Measurements from ENCODE around the gene ZSCAN31. TPM values are rescaled to one million over a fixed set of nuclear protein-coding genes. Genes with fewer than 3 reads are reported as not detected.

The ZSCAN31 gene
- total RNA-seq, 4 donors from 2014 or later: 17.2 to 70.1 (median 57.5) TPM

- H3K4me3 ChIP-seq (replicated peaks in 1 of 3): peak overlapping the region in 2 of 3 donors; percentile 14 to 54
- TF ChIP-seq POLR2A (IDR thresholded peaks at IDR 0.05): no peak
- TF ChIP-seq, protein P1, sequence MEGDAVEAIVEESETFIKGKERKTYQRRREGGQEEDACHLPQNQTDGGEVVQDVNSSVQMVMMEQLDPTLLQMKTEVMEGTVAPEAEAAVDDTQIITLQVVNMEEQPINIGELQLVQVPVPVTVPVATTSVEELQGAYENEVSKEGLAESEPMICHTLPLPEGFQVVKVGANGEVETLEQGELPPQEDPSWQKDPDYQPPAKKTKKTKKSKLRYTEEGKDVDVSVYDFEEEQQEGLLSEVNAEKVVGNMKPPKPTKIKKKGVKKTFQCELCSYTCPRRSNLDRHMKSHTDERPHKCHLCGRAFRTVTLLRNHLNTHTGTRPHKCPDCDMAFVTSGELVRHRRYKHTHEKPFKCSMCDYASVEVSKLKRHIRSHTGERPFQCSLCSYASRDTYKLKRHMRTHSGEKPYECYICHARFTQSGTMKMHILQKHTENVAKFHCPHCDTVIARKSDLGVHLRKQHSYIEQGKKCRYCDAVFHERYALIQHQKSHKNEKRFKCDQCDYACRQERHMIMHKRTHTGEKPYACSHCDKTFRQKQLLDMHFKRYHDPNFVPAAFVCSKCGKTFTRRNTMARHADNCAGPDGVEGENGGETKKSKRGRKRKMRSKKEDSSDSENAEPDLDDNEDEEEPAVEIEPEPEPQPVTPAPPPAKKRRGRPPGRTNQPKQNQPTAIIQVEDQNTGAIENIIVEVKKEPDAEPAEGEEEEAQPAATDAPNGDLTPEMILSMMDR (IDR thresholded peaks at IDR 0.05): no peak
- peak in 1 of 2 donors; percentile 11 for DNase-seq
- peaks cover 9 to 12% of the 10 kb centered on the region in 2 donors for H3K4me1 ChIP-seq
- no peaks in the 10 kb centered on the region for H3K27me3 ChIP-seq
- peak overlapping the region; percentile 93 to 96 (median 94) for H3K27ac ChIP-seq
- H3K36me3 ChIP-seq: no peaks in the 10 kb centered on the region
- intact Hi-C loops (cut with DNase I): no loop called here
- H3K9me3 ChIP-seq: no peaks in the 10 kb centered on the region
- WGBS, 2 donors: 38 to 54% methylated on average over 8 to 12 of the region's 12 CpGs
Measured at GRCh38 chr6:28335040-28335563, 846 bp downstream of the ZSCAN31 start.

DNA sequence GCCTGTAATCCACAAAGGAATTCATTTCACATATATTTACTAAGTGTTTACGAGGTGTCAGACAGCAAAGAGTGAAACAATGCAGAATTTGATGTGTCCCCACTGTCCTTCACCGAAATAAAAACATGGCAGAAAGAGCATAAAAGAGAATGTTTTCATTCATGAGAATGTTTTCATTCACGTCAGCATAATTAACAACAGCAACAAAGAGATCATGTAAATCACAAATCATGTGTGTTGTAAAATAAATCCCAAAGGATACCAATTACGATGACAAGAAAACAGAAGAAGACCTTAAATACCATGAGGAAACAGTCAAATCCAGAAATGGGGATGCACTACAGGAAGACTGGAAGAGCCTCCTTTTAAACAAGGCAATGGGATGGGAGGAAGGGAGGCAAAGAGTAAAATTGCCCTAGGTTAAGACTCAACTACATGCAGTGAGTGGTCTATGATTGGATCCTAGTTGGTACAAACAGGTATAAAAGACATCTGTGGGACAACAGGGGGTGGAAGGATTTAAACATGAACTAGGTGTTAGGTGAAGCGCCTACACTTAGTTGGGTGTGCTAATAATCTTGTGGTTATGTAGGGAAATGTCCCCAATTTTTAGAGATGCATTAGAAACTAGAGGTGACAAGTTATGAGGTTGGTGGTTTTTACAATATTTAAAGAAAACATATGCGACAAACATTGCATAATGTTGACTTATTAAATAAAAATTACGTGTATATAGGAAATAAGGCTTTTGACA lies 1.5 kb downstream of the ZSCAN31 start:
- H3K36me3 ChIP-seq: no peaks in the 10 kb centered on the region
- intact Hi-C loops (cut with DNase I): no loop called here

GRCh38 chr6:28333599-28334018 lies 2.3 kb downstream of the ZSCAN31 start:
- 87 to 90% methylated on average over 1 of the region's 1 CpG for WGBS, 2 donors
- peaks cover 0 to 6% of the 10 kb centered on the region in 2 donors for H3K36me3 ChIP-seq
- intact Hi-C loops (cut with DNase I): no loop called here
- H3K4me1 ChIP-seq: peaks cover 9 to 12% of the 10 kb centered on the region in 2 donors
- DNase-seq: no peak
- H3K4me3 ChIP-seq (replicated peaks in 1 of 3): no peak overlapping the region
- H3K27ac ChIP-seq: no peak overlapping the region
- no peaks in the 10 kb centered on the region for H3K27me3 ChIP-seq
- no peak for TF ChIP-seq POLR2A (IDR thresholded peaks at IDR 0.05)
- TF ChIP-seq, protein P1 (IDR thresholded peaks at IDR 0.05): no peak
- no peaks in the 10 kb centered on the region for H3K9me3 ChIP-seq

More for the DNA sequence above, 1.5 kb downstream of the ZSCAN31 start:
- Histone ChIP-seq H3K27me3 (no peaks in the 10 kb centered on the region), H3K4me3 (replicated peaks in 1 of 3) (no peak overlapping the region), H3K9me3 (no peaks in the 10 kb centered on the region), H3K27ac (peak overlapping the region; percentile 93 to 96 (median 94)), H3K4me1 (peaks cover 9 to 12% of the 10 kb centered on the region in 2 donors)
- DNase-seq: no peak
- 90 to 92% methylated on average over 7 of the region's 7 CpGs for WGBS, 2 donors
- TF ChIP-seq, protein P1 (IDR thresholded peaks at IDR 0.05): no peak
- TF ChIP-seq POLR2A (IDR thresholded peaks at IDR 0.05): no peak

GRCh38 chr6:28333047-28333446 lies 2.9 kb downstream of the ZSCAN31 start:
- Histone ChIP-seq H3K27ac (no peak overlapping the region), H3K27me3 (no peaks in the 10 kb centered on the region), H3K4me3 (replicated peaks in 1 of 3) (no peak overlapping the region), H3K4me1 (peaks cover 9 to 12% of the 10 kb centered on the region in 2 donors), H3K36me3 (peaks cover 0 to 6% of the 10 kb centered on the region in 2 donors), H3K9me3 (no peaks in the 10 kb centered on the region)
- TF ChIP-seq, protein P1 (IDR thresholded peaks at IDR 0.05): no peak
- TF ChIP-seq POLR2A (IDR thresholded peaks at IDR 0.05): no peak
- intact Hi-C loops (cut with DNase I): no loop called here
- 95% methylated on average over 2 of the region's 2 CpGs for WGBS, 2 donors
- DNase-seq: no peak

DNA sequence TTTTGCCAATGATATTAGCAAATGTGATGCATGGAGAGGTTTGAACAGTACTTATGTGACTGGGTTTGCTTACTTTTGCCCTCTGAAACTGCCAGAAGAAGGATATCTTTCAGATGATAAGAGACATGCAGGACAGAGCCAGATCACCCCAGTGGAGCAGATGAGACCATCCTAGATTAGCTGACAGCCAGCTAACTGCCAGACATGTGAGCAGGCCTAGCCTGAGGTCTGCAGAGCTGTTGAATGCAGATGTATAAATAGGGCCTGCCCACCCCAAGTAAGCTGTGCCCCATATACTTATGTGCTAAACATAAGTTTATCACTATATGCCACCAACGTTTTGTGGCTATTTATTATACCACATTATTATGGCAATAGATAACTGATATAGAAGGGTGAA lies 5.9 kb downstream of the ZSCAN31 start:
- Histone ChIP-seq H3K4me3 (replicated peaks in 1 of 3) (no peak overlapping the region), H3K4me1 (peaks cover 0 to 2% of the 10 kb centered on the region in 2 donors), H3K27ac (no peak overlapping the region), H3K9me3 (no peaks in the 10 kb centered on the region), H3K36me3 (peaks cover 24 to 25% of the 10 kb centered on the region in 2 donors), H3K27me3 (no peaks in the 10 kb centered on the region)
- TF ChIP-seq, protein P1 (IDR thresholded peaks at IDR 0.05): no peak
- TF ChIP-seq POLR2A (IDR thresholded peaks at IDR 0.05): no peak
- DNase-seq: no peak
- intact Hi-C loops (cut with DNase I): no loop called here
- WGBS, 2 donors: 82 to 84% methylated on average over 1 of the region's 1 CpG

Data from thyroid gland (tissue), 4 donors.